H1 (cell line): ENCODE data around the gene OXSR1. TPM values are rescaled to one million over a fixed set of nuclear protein-coding genes. Genes with fewer than 3 reads are reported as not detected.

ENCODE experiments used
- CTCF ChIA-PET: fragments of 300-600 bp; sonication (Branson Sonifier 250); formaldehyde crosslinking; loops from one replicate; lab custom pipeline; 2021; ENCODE audit not compliant: partially characterized antibody; lab: Charles Lee
- POLR2A ChIA-PET: fragments of 300-600 bp; sonication (Branson Sonifier 250); formaldehyde crosslinking; loops from one replicate; lab custom pipeline; 2021; ENCODE audit warnings: inconsistent platforms; ENCODE audit not compliant: partially characterized antibody; lab: Charles Lee
- DNase-seq, 2 experiments: peaks; one replicate each; pipeline versions ENCODE4 v3.0.0 to v3.0.0-alpha.2; 2010 to 2022; ENCODE audit warnings: low spot score in 2 of 2, low read depth in 1 of 2, mixed read lengths in 1 of 2
- FAIRE-seq: peaks from 2 replicates; lab custom pipeline; 2011; peaks lifted over from hg19 to GRCh38; lab: Jason Lieb, UNC
- H2AFZ ChIP-seq: 2 replicates; pipeline ENCODE4 v1.8.1; 2012; ENCODE audit warnings: low read length, inconsistent platforms
- H2AK5ac ChIP-seq: 2 replicates; pipeline ENCODE4 v1.6.1; 2013; ENCODE audit warnings: low read depth, low read length
- H2BK120ac ChIP-seq: replicated peaks from 2 replicates; pipeline ENCODE3; 2013; ENCODE audit warnings: low read depth, low read length, inconsistent platforms
- H2BK12ac ChIP-seq: 2 replicates; pipeline ENCODE4 v1.6.1; 2013; ENCODE audit warnings: low read depth, low read length
- H2BK15ac ChIP-seq: 2 replicates; pipeline ENCODE4 v1.6.1; 2013; ENCODE audit warnings: low read length
- H2BK20ac ChIP-seq: 2 replicates; pipeline ENCODE4 v1.6.1; 2013; ENCODE audit warnings: low read length
- H2BK5ac ChIP-seq: 2 replicates; pipeline ENCODE4 v1.6.1; 2013; ENCODE audit warnings: low read depth, low read length
- H3K14ac ChIP-seq: 2 replicates; pipeline ENCODE4 v1.6.1; 2013; ENCODE audit warnings: inconsistent platforms; ENCODE audit not compliant: insufficient read length
- H3K18ac ChIP-seq: 2 replicates; pipeline ENCODE4 v1.6.1; 2013; ENCODE audit warnings: low read length; ENCODE audit errors: extremely low read depth
- H3K23ac ChIP-seq: 2 replicates; pipeline ENCODE4 v1.6.1; 2013; ENCODE audit warnings: inconsistent platforms; ENCODE audit not compliant: insufficient read length
- H3K23me2 ChIP-seq: 2 replicates; pipeline ENCODE4 v1.6.1; 2013; ENCODE audit warnings: low read depth, low read length
- H3K27ac ChIP-seq: 2 replicates; pipeline ENCODE4 v1.6.1; 2011; ENCODE audit warnings: low read depth, low read length, inconsistent platforms
- H3K27me3 ChIP-seq, 4 experiments: replicated peaks in 1 of 4; 1 replicate in 1 of 4; 2 replicates in 3 of 4; pipeline versions ENCODE4 v1.6.1 to v1.8.1; 2011 to 2013; ENCODE audit warnings: low read length in 3 of 4, mild to moderate bottlenecking in 3 of 4, inconsistent platforms in 2 of 4, mixed read lengths in 2 of 4, moderate library complexity in 1 of 4; ENCODE audit not compliant: control insufficient read depth in 3 of 4, insufficient read depth in 3 of 4; ENCODE audit errors: extremely low read depth in 1 of 4
- H3K36me3 ChIP-seq, 4 experiments: 2 replicates each; pipeline versions ENCODE4 v1.6.1 to v1.8.1; 2011 to 2013; ENCODE audit warnings: mild to moderate bottlenecking in 4 of 4, low read length in 3 of 4, moderate library complexity in 2 of 4, control low read depth in 1 of 4, inconsistent platforms in 1 of 4; ENCODE audit not compliant: insufficient read depth in 4 of 4, control insufficient read depth in 2 of 4
- H3K4ac ChIP-seq: replicated peaks from 2 replicates; pipeline ENCODE3; 2013; ENCODE audit warnings: low read length, low read depth, mixed read lengths, inconsistent platforms; ENCODE audit not compliant: insufficient read length
- H3K4me1 ChIP-seq, 4 experiments: replicated peaks in 1 of 4; 1 replicate in 1 of 4; 2 replicates in 3 of 4; pipeline versions ENCODE4 v1.6.1 to v1.8.1; 2011 to 2013; ENCODE audit warnings: low read length in 3 of 4, inconsistent platforms in 2 of 4, mixed read lengths in 1 of 4; ENCODE audit not compliant: insufficient read depth in 4 of 4, control insufficient read depth in 3 of 4
- H3K4me2 ChIP-seq, 2 experiments: 2 replicates each; pipeline versions ENCODE4 v1.6.1 to v1.8.1; 2011 to 2013; ENCODE audit warnings: low read depth in 2 of 2, low read length in 2 of 2, control low read depth in 1 of 2, inconsistent platforms in 1 of 2, mild to moderate bottlenecking in 1 of 2; ENCODE audit not compliant: insufficient read depth in 1 of 2
- H3K4me3 ChIP-seq, 4 experiments: fragments of 200-600, 300-600 bp in 1 of 4; sonication (generic), shearing (Covaris generic), sonication (Bioruptor Twin) in 1 of 4; 2 replicates each; pipeline versions ENCODE4 v1.5.1 to v1.8.1; 2011 to 2016; ENCODE audit warnings: low read length in 4 of 4, low read depth in 3 of 4, control low read depth in 2 of 4, inconsistent platforms in 2 of 4, mild to moderate bottlenecking in 2 of 4, mixed read lengths in 1 of 4, moderate library complexity in 1 of 4; ENCODE audit not compliant: insufficient read depth in 2 of 4; ENCODE audit errors: extremely low read depth in 1 of 4
- H3K56ac ChIP-seq: replicated peaks from 2 replicates; pipeline ENCODE3; 2013; ENCODE audit warnings: low read depth, mild to moderate bottlenecking, mixed read lengths, low read length, inconsistent platforms; ENCODE audit not compliant: insufficient read length
- H3K79me1 ChIP-seq: 2 replicates; pipeline ENCODE4 v1.6.1; 2013; ENCODE audit warnings: low read depth, low read length, control low read depth
- H3K79me2 ChIP-seq, 2 experiments: 2 replicates each; pipeline versions ENCODE4 v1.6.1 to v1.8.1; 2012 to 2013; ENCODE audit warnings: low read length in 2 of 2, mild to moderate bottlenecking in 2 of 2, inconsistent platforms in 1 of 2; ENCODE audit not compliant: insufficient read depth in 2 of 2, control insufficient read depth in 1 of 2
- H3K9ac ChIP-seq, 4 experiments: replicated peaks in 1 of 4; 1 replicate in 1 of 4; 2 replicates in 3 of 4; pipeline versions ENCODE4 v1.6.1 to v1.8.1; 2011 to 2013; ENCODE audit warnings: low read depth in 3 of 4, low read length in 3 of 4, control low read depth in 2 of 4, mild to moderate bottlenecking in 2 of 4, moderate library complexity in 2 of 4, inconsistent platforms in 1 of 4; ENCODE audit errors: extremely low read depth in 1 of 4
- H3K9me3 ChIP-seq, 2 experiments: 2 replicates each; pipeline versions ENCODE4 v1.6.1 to v1.8.1; 2012 to 2013; ENCODE audit warnings: mild to moderate bottlenecking in 2 of 2, moderate library complexity in 2 of 2, control low read depth in 1 of 2, inconsistent platforms in 1 of 2, low read depth in 1 of 2, low read length in 1 of 2, mixed read lengths in 1 of 2; ENCODE audit not compliant: insufficient read depth in 2 of 2
- H4K20me1 ChIP-seq, 2 experiments: replicated peaks in 1 of 2; 2 replicates each; pipeline versions ENCODE3 to v1.8.1; 2011 to 2013; ENCODE audit warnings: inconsistent platforms in 2 of 2, low read length in 2 of 2, mild to moderate bottlenecking in 1 of 2; ENCODE audit not compliant: insufficient read depth in 2 of 2, control insufficient read depth in 1 of 2
- H4K5ac ChIP-seq: 2 replicates; pipeline ENCODE4 v1.6.1; 2013; ENCODE audit warnings: low read length, low read depth, mixed read lengths, inconsistent platforms; ENCODE audit not compliant: insufficient read length
- H4K8ac ChIP-seq: 2 replicates; pipeline ENCODE4 v1.8.0; 2013; ENCODE audit warnings: mild to moderate bottlenecking, moderate library complexity, low read length, inconsistent platforms; ENCODE audit not compliant: insufficient read depth; ENCODE audit errors: extremely low read depth
- H4K91ac ChIP-seq: replicated peaks from 2 replicates; pipeline ENCODE3; 2013; ENCODE audit warnings: low read length, mixed read lengths, inconsistent platforms; ENCODE audit not compliant: insufficient read length
- CEBPB ChIP-seq: IDR thresholded peaks from 2 replicates; pipeline ENCODE4 v1.6.1; 2012; ENCODE audit warnings: low read depth, low read length
- CHD2 ChIP-seq: IDR thresholded peaks from 2 replicates; pipeline ENCODE4 v1.6.1; 2012; ENCODE audit warnings: low read length, improper control_type of control experiment
- KDM1A ChIP-seq: fragments of 200-600, 300-600 bp; sonication (generic); IDR thresholded peaks from 2 replicates; pipeline ENCODE4 v1.7.1; 2016; ENCODE audit warnings: mild to moderate bottlenecking, low read length, borderline replicate concordance
- KDM5A ChIP-seq: fragments of 200-600 bp; IDR thresholded peaks from 2 replicates; pipeline ENCODE4 v1.7.1; 2012; ENCODE audit warnings: mild to moderate bottlenecking, low read length, inconsistent platforms, mixed read lengths
- PHF8 ChIP-seq: fragments of 200-600 bp; sonication (generic); conservative IDR thresholded peaks from 2 replicates; pipeline ENCODE4 v1.7.1; 2012; ENCODE audit warnings: low read depth, mild to moderate bottlenecking, inconsistent platforms, low read length, moderate library complexity
- POLR2AphosphoS5 ChIP-seq: IDR thresholded peaks from 2 replicates; pipeline ENCODE4 v1.6.1; 2011; ENCODE audit warnings: low read depth, low read length
- SP4 ChIP-seq: IDR thresholded peaks from 2 replicates; pipeline ENCODE4 v1.6.1; 2012; ENCODE audit warnings: low read length, inconsistent platforms
- TAF1 ChIP-seq: IDR thresholded peaks from 2 replicates; pipeline ENCODE4 v1.6.1; 2011; ENCODE audit warnings: mild to moderate bottlenecking, low read depth, low read length
- WGBS, 2 experiments: shearing (Covaris generic) in 1 of 2; methylation state at CpG; one replicate each; pipeline versions ENCODE4 v1.1.6 to v1.1.7; 2013 to 2015; ENCODE audit warnings: low lambda C conversion rate in 2 of 2, mixed read lengths in 2 of 2, inconsistent platforms in 1 of 2, low coverage in 1 of 2, missing lambda C conversion rate in 1 of 2; ENCODE audit not compliant: insufficient replicate concordance in 2 of 2, insufficient coverage in 1 of 2, insufficient read length in 1 of 2; ENCODE audit errors: extremely low coverage in 1 of 2, missing lambda C conversion rate in 1 of 2; 5-methylcytosine and 5-hydroxymethylcytosine counted together
- polyA plus RNA-seq, 7 experiments: library from polyadenylated mRNA; depleted of rRNA in 3 of 7; stranded (reverse) in 5 of 7; unstranded in 2 of 7; fragments of >200 nt in 5 of 7; fragments of 200-250 nt in 2 of 7; gene quantifications; 1 replicate in 5 of 7; 2 replicates in 1 of 7; 4 replicates in 1 of 7; pipeline versions ENCODE4 v1.2.1 to v1.2.3, GENCODE V29; 2011 to 2013; ENCODE audit warnings: missing spikeins in 2 of 7, mixed read lengths in 2 of 7
- total RNA-seq: library from RNA; stranded (reverse); fragmentation: NEBNext Ultra II Directional; extraction: Animal tissue kit (Norgen Biotek cat#: 25700); gene quantifications from 2 replicates; pipeline ENCODE4 v1.2.1, GENCODE V29; 2021

Gene OXSR1
- total and polyA plus RNA-seq, 2 of the 8 experiments (the other 6 are each of a cell fraction or from before 2014, with no cell fraction given): 25.1 to 47.0 TPM

DNA sequence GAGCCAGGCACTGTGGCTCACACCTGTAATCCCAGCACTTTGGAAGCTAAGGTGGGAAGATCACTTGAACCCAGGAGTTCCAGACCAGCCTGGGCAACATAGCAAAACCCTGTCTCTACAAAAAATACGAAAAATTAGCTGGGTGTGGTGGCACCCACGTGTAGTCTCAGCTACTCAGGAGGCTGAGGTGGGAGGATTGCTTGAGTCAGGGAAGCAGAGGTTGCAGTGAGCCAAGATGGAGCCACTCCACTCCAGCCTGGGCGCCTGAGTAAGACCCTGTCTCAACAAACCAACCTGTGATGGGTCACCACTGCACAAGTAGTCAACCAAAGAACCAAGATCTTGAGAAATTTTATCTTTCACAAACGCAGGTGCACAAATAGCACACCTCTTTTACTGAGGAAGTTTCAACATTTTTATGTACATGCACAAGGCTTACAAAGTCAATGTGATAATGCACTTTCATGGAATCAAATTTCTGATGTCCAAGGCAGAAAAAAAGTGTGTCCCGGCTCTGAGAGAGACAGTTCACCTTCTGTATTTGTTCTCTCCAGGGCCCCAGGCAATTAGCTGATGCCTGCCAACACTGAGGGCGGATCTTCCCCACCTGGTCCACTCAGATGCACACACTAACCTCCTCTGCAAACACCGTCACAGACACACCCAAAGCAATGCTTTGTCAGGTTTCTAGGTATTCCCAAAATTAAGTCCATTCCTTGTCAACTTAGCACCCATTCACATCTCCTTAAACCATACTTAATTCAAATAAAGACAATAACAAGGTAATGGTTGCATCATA lies 40.8 kb upstream of the OXSR1 start:
- H3K27me3 ChIP-seq: no peaks in the 10 kb centered on the region
- no peaks in the 10 kb centered on the region for H3K79me1 ChIP-seq
- H3K4me2 ChIP-seq: no peak overlapping the region
- H2BK12ac ChIP-seq: no peak overlapping the region
- H2AFZ ChIP-seq: no peak overlapping the region
- H3K18ac ChIP-seq: no peak overlapping the region
- no peak overlapping the region for H3K14ac ChIP-seq
- no peak overlapping the region for H4K8ac ChIP-seq
- no peak overlapping the region for H2AK5ac ChIP-seq
- H3K4me3 ChIP-seq: no peak overlapping the region
- H2BK120ac ChIP-seq: no peak overlapping the region
- peaks cover 5 to 22% of the 10 kb centered on the region in 2 experiments for H4K20me1 ChIP-seq
- H3K27ac ChIP-seq: no peak overlapping the region
- H3K4me1 ChIP-seq: no peaks in the 10 kb centered on the region
- no peaks in the 10 kb centered on the region for H3K79me2 ChIP-seq
- H4K5ac ChIP-seq: no peak overlapping the region
- peaks cover 29 to 51% (median 48%) of the 10 kb centered on the region in 4 experiments for H3K36me3 ChIP-seq
- no peak overlapping the region for H2BK20ac ChIP-seq
- no peaks in the 10 kb centered on the region for H3K23me2 ChIP-seq
- no peak overlapping the region for H4K91ac ChIP-seq
- CTCF ChIA-PET: no interaction called here
- H3K9ac ChIP-seq: no peak overlapping the region
- no peak overlapping the region for H2BK15ac ChIP-seq
- H3K9me3 ChIP-seq: no peaks in the 10 kb centered on the region
- H3K23ac ChIP-seq: no peak overlapping the region
- DNase-seq (no peak), FAIRE-seq (no peak)
- WGBS, 2 experiments: 81% methylated on average over 7 of the region's 7 CpGs; no CpG with 5 or more reads in 1 of the 2 experiments
- POLR2A ChIA-PET: no interaction called here
- H3K56ac ChIP-seq: no peak overlapping the region
- no peak overlapping the region for H3K4ac ChIP-seq
- H2BK5ac ChIP-seq: no peak overlapping the region
- TF ChIP-seq PHF8 (no peak), TAF1 (no peak), KDM5A (no peak), SP4 (no peak), POLR2AphosphoS5 (no peak), KDM1A (no peak), CHD2 (no peak), CEBPB (no peak)
